Activated CD8-positive, alpha-beta T cell treated with anti-CD3 and anti-CD28 coated beads, Interleukin-2, amount 10 ng/mL, durations not matched to agents 7 days and 5 days (primary cell): ENCODE results near the gene MYO3A. TPM values are rescaled to one million over a fixed set of nuclear protein-coding genes. Genes with fewer than 3 reads are reported as not detected.
"Not testable (repeated sequence)": the region's sequence is repeated elsewhere in the genome, so short reads cannot be mapped to it uniquely, and the experiment has no call there.

Experiments
- ATAC-seq: fragments of 150-1000 bp; cut with Tn5 transposase; one replicate; pipeline ENCODE4 v1.10.0; 2021; ENCODE audit warnings: moderate library complexity
- CTCF ChIA-PET: fragments of 350-600 bp; sonication (Branson Sonifier 250); formaldehyde crosslinking; loops from one replicate; lab custom pipeline; 2021; ENCODE audit warnings: antibody characterized with exemption; lab: Charles Lee
- POLR2A ChIA-PET: fragments of 350-600 bp; sonication (Branson Sonifier 250); formaldehyde crosslinking; loops from one replicate; lab custom pipeline; 2021; ENCODE audit warnings: antibody characterized with exemption; lab: Charles Lee
- DNase-seq: peaks from one replicate; pipeline ENCODE4 v3.0.0-alpha.2; 2020
- H3K27ac Mint-ChIP-seq: one replicate; pipeline ENCODE4 v1.8.0; 2021; ENCODE audit warnings: mild to moderate bottlenecking, mixed read lengths
- H3K27me3 Mint-ChIP-seq: one replicate; pipeline ENCODE4 v1.8.0; 2021; ENCODE audit warnings: low read depth, mixed read lengths
- H3K36me3 Mint-ChIP-seq: one replicate; pipeline ENCODE4 v1.8.0; 2021; ENCODE audit warnings: low read depth, mixed read lengths
- H3K4me1 Mint-ChIP-seq: one replicate; pipeline ENCODE4 v1.8.0; 2021; ENCODE audit warnings: low read depth, mixed read lengths
- H3K4me3 Mint-ChIP-seq: one replicate; pipeline ENCODE4 v1.8.0; 2021; ENCODE audit warnings: mild to moderate bottlenecking, mixed read lengths
- H3K9me3 Mint-ChIP-seq: one replicate; pipeline ENCODE4 v1.8.0; 2022; ENCODE audit warnings: mixed read lengths; ENCODE audit not compliant: insufficient read depth
- total RNA-seq, 2 experiments: library from RNA; stranded (reverse); gene quantifications; one replicate each; pipeline ENCODE4 v1.2.3, GENCODE V29; 2021

The MYO3A gene
- total RNA-seq, 2 experiments from 2014 or later = not detected

GRCh38 chr10:26095781-26096180 lies 161.8 kb downstream of the MYO3A start:
- Mint-ChIP-seq H3K4me1 (no peaks in the 10 kb centered on the region), H3K27me3 (peaks cover 3% of the 10 kb centered on the region), H3K27ac (no peak overlapping the region), H3K36me3 (no peaks in the 10 kb centered on the region), H3K9me3 (no peaks in the 10 kb centered on the region), H3K4me3 (no peak overlapping the region)
- DNase-seq (no peak), ATAC-seq (no peak)
- POLR2A ChIA-PET = no interaction called here
- CTCF ChIA-PET = no interaction called here

- H3K9me3 Mint-ChIP-seq, CTCF ChIA-PET, DNase-seq: not testable (repeated sequence)
Measured at GRCh38 chr10:26097549-26097948, 163.5 kb downstream of the MYO3A start.

DNA sequence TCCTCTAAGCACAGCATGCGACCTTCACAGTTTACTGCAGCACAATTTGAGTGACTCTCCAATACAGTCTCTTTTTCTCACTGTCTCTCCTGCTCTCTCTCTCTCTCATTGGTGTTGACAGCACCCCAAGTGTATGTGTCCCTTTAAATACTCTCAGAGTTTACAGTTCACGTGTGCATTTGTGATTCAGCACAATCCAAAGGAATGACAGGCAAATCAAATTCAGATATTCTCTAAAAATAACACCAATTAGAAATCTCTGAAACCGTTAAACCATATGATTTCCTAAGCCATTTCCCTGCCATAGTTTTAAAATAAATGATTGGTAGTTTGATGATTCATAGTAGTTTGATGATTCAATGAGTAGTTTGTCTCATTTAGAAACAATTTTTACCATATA lies 178.5 kb downstream of the MYO3A start:
- Mint-ChIP-seq H3K27me3 (peaks cover 2% of the 10 kb centered on the region), H3K9me3 (no peaks in the 10 kb centered on the region), H3K4me1 (no peaks in the 10 kb centered on the region), H3K36me3 (no peaks in the 10 kb centered on the region), H3K27ac (no peak overlapping the region), H3K4me3 (no peak overlapping the region)
- DNase-seq = no peak
- CTCF ChIA-PET = no interaction called here
- POLR2A ChIA-PET = no interaction called here
- ATAC-seq = no peak

More at GRCh38 chr10:26097549-26097948, 163.5 kb downstream of the MYO3A start:
- H3K36me3 Mint-ChIP-seq, H3K27me3 Mint-ChIP-seq, POLR2A ChIA-PET, H3K4me3 Mint-ChIP-seq, ATAC-seq, H3K27ac Mint-ChIP-seq, H3K4me1 Mint-ChIP-seq: not testable (repeated sequence)

DNA sequence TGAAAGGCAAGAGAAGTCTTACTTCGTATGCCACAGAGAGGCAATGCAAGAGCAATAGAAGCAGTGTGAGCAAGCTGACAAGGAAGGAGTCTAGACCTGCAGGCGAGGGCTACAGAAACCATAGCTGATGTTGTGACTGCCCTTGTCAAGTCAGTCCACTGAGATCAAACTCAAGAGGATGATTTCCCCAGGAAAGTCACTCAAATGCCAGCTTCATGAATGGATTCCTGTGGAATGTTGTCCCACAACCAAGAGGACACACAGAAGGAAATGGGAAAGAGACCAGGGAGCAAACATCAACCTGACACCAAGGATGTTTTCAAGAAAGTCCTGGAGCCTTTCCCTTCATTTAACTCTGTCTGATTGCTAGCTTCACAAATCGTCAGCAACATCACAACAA lies 204.6 kb downstream of the MYO3A start:
- H3K36me3 Mint-ChIP-seq = no peaks in the 10 kb centered on the region
- H3K4me1 Mint-ChIP-seq = no peaks in the 10 kb centered on the region
- no peaks in the 10 kb centered on the region for H3K9me3 Mint-ChIP-seq
- no peak overlapping the region for H3K27ac Mint-ChIP-seq
- ChIA-PET POLR2A (no interaction called here), CTCF (no interaction called here)
- no peak overlapping the region for H3K4me3 Mint-ChIP-seq
- ATAC-seq = no peak
- DNase-seq = no peak
- H3K27me3 Mint-ChIP-seq = no peaks in the 10 kb centered on the region

- Mint-ChIP-seq H3K36me3 (no peaks in the 10 kb centered on the region), H3K27ac (no peak overlapping the region), H3K4me1 (no peaks in the 10 kb centered on the region), H3K27me3 (peaks cover 2% of the 10 kb centered on the region), H3K9me3 (no peaks in the 10 kb centered on the region), H3K4me3 (no peak overlapping the region)
- ChIA-PET POLR2A (no interaction called here), CTCF (interaction anchor here (1.4 kb wide), 1 partner anchor 281 kb away, joined by 3 read pairs; no protein-coding TSS in a partner anchor)
- DNase-seq (no peak), ATAC-seq (no peak)
Measured at GRCh38 chr10:26156019-26156418, 222.0 kb downstream of the MYO3A start.

GRCh38 chr10:26157734-26158133 lies 223.7 kb downstream of the MYO3A start:
- POLR2A ChIA-PET = no interaction called here
- ATAC-seq (no peak), DNase-seq (no peak)
- Mint-ChIP-seq H3K9me3 (no peaks in the 10 kb centered on the region), H3K36me3 (no peaks in the 10 kb centered on the region), H3K27me3 (peaks cover 2% of the 10 kb centered on the region), H3K4me3 (no peak overlapping the region), H3K4me1 (no peaks in the 10 kb centered on the region), H3K27ac (no peak overlapping the region)
- CTCF ChIA-PET = interaction anchor here (1.5 kb wide), 1 partner anchor 282 kb away, joined by 4 read pairs; no protein-coding TSS in a partner anchor

DNA sequence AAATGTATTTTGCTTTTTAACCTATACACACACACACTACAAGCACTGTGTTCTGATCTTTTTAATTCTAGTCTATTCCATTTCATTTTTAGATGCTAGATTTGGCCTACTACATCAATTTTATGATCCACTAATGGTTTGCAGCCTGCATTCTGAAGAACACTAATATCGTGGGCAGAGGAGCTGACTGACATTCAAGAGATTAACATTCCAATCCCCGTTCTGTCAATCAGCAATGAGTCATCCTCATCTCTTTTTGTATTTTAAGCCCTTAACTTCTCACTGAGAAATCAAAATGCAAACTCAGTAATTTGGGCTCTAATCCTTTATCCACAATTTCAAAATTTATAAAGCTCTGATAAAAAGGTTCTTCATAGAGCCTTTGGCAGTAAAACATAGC lies 235.4 kb downstream of the MYO3A start:
- Mint-ChIP-seq H3K4me1 (no peaks in the 10 kb centered on the region), H3K4me3 (no peak overlapping the region), H3K36me3 (no peaks in the 10 kb centered on the region), H3K27me3 (peaks cover 7% of the 10 kb centered on the region), H3K9me3 (no peaks in the 10 kb centered on the region), H3K27ac (no peak overlapping the region)
- CTCF ChIA-PET = no interaction called here
- no peak for DNase-seq
- no peak for ATAC-seq
- POLR2A ChIA-PET = no interaction called here

GRCh38 chr10:26172131-26172530 lies 238.1 kb downstream of the MYO3A start:
- Mint-ChIP-seq H3K36me3 (no peaks in the 10 kb centered on the region), H3K9me3 (no peaks in the 10 kb centered on the region), H3K27me3 (peaks cover 7% of the 10 kb centered on the region), H3K4me1 (no peaks in the 10 kb centered on the region), H3K4me3 (no peak overlapping the region), H3K27ac (no peak overlapping the region)
- ChIA-PET CTCF (no interaction called here), POLR2A (no interaction called here)
- ATAC-seq (no peak), DNase-seq (no peak)

- H3K9me3 Mint-ChIP-seq = no peaks in the 10 kb centered on the region
- no peaks in the 10 kb centered on the region for H3K36me3 Mint-ChIP-seq
- peaks cover 7% of the 10 kb centered on the region for H3K27me3 Mint-ChIP-seq
- ChIA-PET CTCF (no interaction called here), POLR2A (no interaction called here)
- no peak overlapping the region for H3K4me3 Mint-ChIP-seq
- H3K4me1 Mint-ChIP-seq = no peaks in the 10 kb centered on the region
- ATAC-seq = no peak
- no peak overlapping the region for H3K27ac Mint-ChIP-seq
- no peak for DNase-seq
Measured at GRCh38 chr10:26173837-26174236, 239.8 kb downstream of the MYO3A start.

DNA sequence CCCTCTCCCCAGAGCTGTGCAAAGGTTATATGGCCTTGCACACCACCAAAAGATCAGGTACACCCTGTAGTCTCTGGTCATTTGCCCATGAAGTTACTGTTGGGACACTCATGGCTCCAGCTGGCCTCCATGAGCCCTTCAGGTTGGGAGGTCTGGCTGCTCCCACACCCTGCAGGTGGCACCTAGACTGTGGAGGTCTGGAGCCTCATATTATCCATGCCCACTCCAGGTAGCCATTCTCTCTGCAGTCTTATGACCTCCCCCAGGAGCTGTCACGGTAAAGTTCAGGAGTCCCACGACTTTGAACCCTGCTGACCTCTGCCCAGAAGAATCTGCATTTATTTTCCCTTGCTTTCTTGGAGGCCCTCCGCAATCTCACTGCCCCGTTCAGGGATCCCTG lies 243.3 kb downstream of the MYO3A start:
- DNase-seq = no peak
- no peaks in the 10 kb centered on the region for H3K4me1 Mint-ChIP-seq
- H3K27ac Mint-ChIP-seq = no peak overlapping the region
- ChIA-PET POLR2A (no interaction called here), CTCF (no interaction called here)
- H3K9me3 Mint-ChIP-seq = no peaks in the 10 kb centered on the region
- H3K36me3 Mint-ChIP-seq = no peaks in the 10 kb centered on the region
- peaks cover 4% of the 10 kb centered on the region for H3K27me3 Mint-ChIP-seq
- ATAC-seq = no peak
- H3K4me3 Mint-ChIP-seq = no peak overlapping the region

- H3K4me1 Mint-ChIP-seq = peaks cover 5% of the 10 kb centered on the region
- ChIA-PET POLR2A (no interaction called here), CTCF (no interaction called here)
- no peaks in the 10 kb centered on the region for H3K36me3 Mint-ChIP-seq
- no peak for DNase-seq
- H3K4me3 Mint-ChIP-seq = no peak overlapping the region
- H3K27ac Mint-ChIP-seq = no peak overlapping the region
- H3K9me3 Mint-ChIP-seq = no peaks in the 10 kb centered on the region
- peaks cover 4% of the 10 kb centered on the region for H3K27me3 Mint-ChIP-seq
- ATAC-seq = no peak
Measured at GRCh38 chr10:26194275-26194674, 260.2 kb downstream of the MYO3A start.

DNA sequence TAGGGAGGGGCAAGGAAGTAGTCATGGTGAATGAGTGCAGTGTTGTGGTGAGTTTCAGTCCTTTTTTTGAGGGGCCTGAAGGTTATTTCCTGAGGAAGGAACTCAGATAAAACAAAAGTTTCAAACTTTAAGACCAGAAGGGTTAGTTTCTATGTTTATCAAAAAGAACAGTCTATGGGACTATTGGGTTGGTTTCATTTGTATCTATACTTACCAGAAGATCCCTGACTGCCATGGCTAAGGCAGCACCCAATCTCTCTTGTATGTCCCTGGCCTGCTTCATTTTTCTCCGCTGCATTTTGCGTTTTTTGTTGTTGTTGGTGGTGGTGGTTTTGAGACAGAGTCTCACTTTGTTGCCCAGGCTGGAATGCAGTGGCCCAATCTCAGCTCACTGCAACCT lies 263.2 kb downstream of the MYO3A start:
- no peak for DNase-seq
- Mint-ChIP-seq H3K27ac (no peak overlapping the region), H3K27me3 (peaks cover 3% of the 10 kb centered on the region), H3K4me1 (peaks cover 5% of the 10 kb centered on the region), H3K36me3 (no peaks in the 10 kb centered on the region), H3K9me3 (no peaks in the 10 kb centered on the region), H3K4me3 (no peak overlapping the region)
- ChIA-PET POLR2A (no interaction called here), CTCF (no interaction called here)
- ATAC-seq = no peak

DNA sequence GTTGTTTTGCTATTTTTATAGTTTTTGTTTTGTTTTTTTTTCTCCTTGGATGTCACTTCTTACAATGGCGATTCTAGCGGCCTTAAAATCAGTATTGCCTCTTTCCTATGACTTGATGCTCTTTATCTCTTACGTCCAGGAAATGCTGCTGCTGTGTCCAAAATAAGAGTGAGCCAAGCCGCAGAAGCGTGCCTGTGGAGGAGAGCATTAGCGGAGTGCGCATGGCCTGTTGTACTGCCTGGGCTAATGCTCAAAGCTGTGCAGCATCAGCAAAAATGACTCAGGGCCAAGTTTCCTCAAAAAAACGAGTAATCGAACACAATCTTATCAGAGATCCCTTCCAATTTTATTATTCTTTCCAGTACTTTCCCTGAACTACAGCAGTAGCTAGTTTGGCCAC lies 264.1 kb downstream of the MYO3A start:
- POLR2A ChIA-PET = no interaction called here
- Mint-ChIP-seq H3K36me3 (no peaks in the 10 kb centered on the region), H3K27ac (no peak overlapping the region), H3K4me3 (no peak overlapping the region), H3K9me3 (no peaks in the 10 kb centered on the region), H3K4me1 (peaks cover 5% of the 10 kb centered on the region), H3K27me3 (peaks cover 5% of the 10 kb centered on the region)
- CTCF ChIA-PET = no interaction called here
- DNase-seq (no peak), ATAC-seq (no peak)
